ENCODE results near the gene MYOZ1. TPM values are rescaled to one million over a fixed set of nuclear protein-coding genes. Genes with fewer than 3 reads are reported as not detected.

MYOZ1 gene
- total and polyA plus RNA-seq, 2 donors (not counting 1 experiment from before 2014, with no cell fraction given), result not detected

DNA sequence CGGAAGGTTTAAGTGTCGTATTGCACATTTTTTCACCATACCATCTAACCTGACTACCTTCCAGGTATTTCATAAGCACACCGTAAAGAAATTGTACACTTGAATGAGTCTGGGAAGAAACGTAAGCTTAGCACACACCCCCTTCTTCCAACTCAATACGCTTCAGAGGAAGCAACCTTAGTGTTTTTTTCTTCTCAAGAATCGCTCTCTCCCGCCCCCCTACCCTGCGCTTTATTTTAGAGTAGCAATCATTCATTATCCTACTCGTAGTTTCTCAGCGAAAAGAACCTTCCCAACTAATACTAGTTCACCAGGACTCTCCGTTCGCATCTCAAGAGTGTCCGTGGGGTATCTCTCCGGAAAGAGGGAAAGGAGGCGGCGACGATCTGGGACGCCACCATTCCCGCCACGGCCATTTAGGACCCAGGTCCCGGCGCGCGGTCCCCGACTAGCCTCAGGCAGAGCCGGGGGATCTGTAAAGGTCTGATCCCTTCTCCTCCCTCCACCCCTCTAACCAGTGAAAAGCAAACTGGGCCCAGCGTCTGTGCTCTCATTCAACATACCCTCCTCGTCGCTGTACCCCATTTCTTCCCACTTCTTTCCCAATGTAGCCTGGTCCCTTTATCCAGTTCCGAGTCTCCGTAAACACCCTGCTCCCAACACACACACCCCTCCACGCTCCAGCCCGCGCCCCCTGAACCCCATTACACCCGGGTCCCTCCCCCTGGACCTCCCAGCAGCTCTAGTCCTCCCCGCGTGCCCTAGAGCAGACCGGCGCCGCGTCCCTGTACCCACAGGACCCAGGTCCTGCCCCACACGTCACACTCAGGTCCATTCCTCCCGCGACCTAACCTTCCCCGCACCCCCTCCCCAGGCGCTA, 16.0 kb downstream of the MYOZ1 start:
- H3K27ac Mint-ChIP-seq, result peak overlapping the region; percentile 97
- POLR2A ChIA-PET, result interaction anchor here (0.6 to 1.6 kb wide), 8 partner anchors 20 to 457 kb away, joined by 3 to 9 read pairs (median 4); partner anchors contain the start of gene MRPS16
- peak overlapping the region; percentile 98 for H3K4me3 Mint-ChIP-seq
- H3K4me3 ChIP-seq (ENCODE audit: control extremely low read depth in 1 of 5, extremely low read depth in 1 of 5, insufficient read depth in 1 of 5, low read depth in 2 of 5, low read length in 4 of 5), result peak overlapping the region; percentile 71 to 97 (median 80)
- TF ChIP-seq EZH2 (IDR thresholded peaks at IDR 0.05; ENCODE audit: borderline replicate concordance, insufficient read depth, low read depth, low read length, poor library complexity, severe bottlenecking) (no peak), CTCF (IDR thresholded peaks at IDR 0.05) (no peak)
- intact Hi-C loops (cut with micrococcal nuclease), result loop anchor here (1.0 to 10.0 kb wide), 4 partner anchors 96 to 250 kb away; partner anchors contain the start of genes CAMK2G and PPP3CB
- peak overlapping the region; percentile 90 for H3K4me2 ChIP-seq (replicated peaks; ENCODE audit: low read depth, low read length, poor library complexity, severe bottlenecking)
- peaks cover 9% of the 10 kb centered on the region for H3K79me2 ChIP-seq (ENCODE audit: control insufficient read depth, insufficient read depth, low read length)
- peak overlapping the region; percentile 42 to 92 for H3K27ac ChIP-seq (ENCODE audit: low read length in 2 of 2)
- ATAC-seq (ENCODE audit: low read depth), result peak; percentile 61
- H4K20me1 ChIP-seq (ENCODE audit: control insufficient read depth, insufficient read depth, low read length, poor library complexity, severe bottlenecking), result no peaks in the 10 kb centered on the region
- WGBS (ENCODE audit: insufficient coverage), result 0% methylated on average over 41 of the region's 46 CpGs
- H3K27me3 ChIP-seq (replicated peaks in 1 of 4; ENCODE audit: control extremely low read depth in 1 of 4, control insufficient read depth in 3 of 4, insufficient read depth in 4 of 4, low read length in 3 of 4), result no peaks in the 10 kb centered on the region
- no peaks in the 10 kb centered on the region for H3K36me3 ChIP-seq (replicated peaks in 1 of 2; ENCODE audit: control extremely low read depth in 1 of 2, control insufficient read depth in 1 of 2, extremely low read depth in 1 of 2, insufficient read depth in 2 of 2, low read length in 1 of 2)
- DNase-seq, result no peak
- H3K4me1 Mint-ChIP-seq, result peaks cover 16% of the 10 kb centered on the region
- H2AFZ ChIP-seq (ENCODE audit: insufficient read depth, low read depth, low read length, poor library complexity, severe bottlenecking), result peak overlapping the region; percentile 100
- H3K4me1 ChIP-seq (ENCODE audit: control insufficient read depth in 2 of 2, insufficient read depth in 2 of 2, low read length in 2 of 2), result peaks cover 11% of the 10 kb centered on the region in 2 donors
- no peaks in the 10 kb centered on the region for H3K9me3 Mint-ChIP-seq (ENCODE audit: insufficient read depth)
- no peaks in the 10 kb centered on the region for H3K9me3 ChIP-seq (ENCODE audit: control extremely low read depth in 1 of 3, control insufficient read depth in 2 of 3, insufficient read depth in 1 of 3, low read length in 2 of 3)
- H3K9ac ChIP-seq (ENCODE audit: low read length), result peak overlapping the region; percentile 99
- CTCF ChIA-PET, result interaction anchor here (1.2 to 1.9 kb wide), 2 partner anchors 18 to 19 kb away, joined by 4 to 6 read pairs; no protein-coding TSS in a partner anchor
- no peaks in the 10 kb centered on the region for H3K27me3 Mint-ChIP-seq

- Histone ChIP-seq H3K4me1 (ENCODE audit: control insufficient read depth in 2 of 2, insufficient read depth in 2 of 2, low read length in 2 of 2) (peaks cover 11% of the 10 kb centered on the region in 2 donors), H3K79me2 (ENCODE audit: control insufficient read depth, insufficient read depth, low read length) (peaks cover 9% of the 10 kb centered on the region), H4K20me1 (ENCODE audit: control insufficient read depth, insufficient read depth, low read length, poor library complexity, severe bottlenecking) (no peaks in the 10 kb centered on the region), H3K4me2 (replicated peaks; ENCODE audit: low read depth, low read length, poor library complexity, severe bottlenecking) (no peak overlapping the region), H3K27ac (ENCODE audit: low read length in 2 of 2) (no peak overlapping the region), H3K36me3 (replicated peaks in 1 of 2; ENCODE audit: control extremely low read depth in 1 of 2, control insufficient read depth in 1 of 2, extremely low read depth in 1 of 2, insufficient read depth in 2 of 2, low read length in 1 of 2) (no peaks in the 10 kb centered on the region), H3K4me3 (ENCODE audit: control extremely low read depth in 1 of 5, extremely low read depth in 1 of 5, insufficient read depth in 1 of 5, low read depth in 2 of 5, low read length in 4 of 5) (no peak overlapping the region), H3K9me3 (ENCODE audit: control extremely low read depth in 1 of 3, control insufficient read depth in 2 of 3, insufficient read depth in 1 of 3, low read length in 2 of 3) (no peaks in the 10 kb centered on the region), H2AFZ (ENCODE audit: insufficient read depth, low read depth, low read length, poor library complexity, severe bottlenecking) (no peak overlapping the region), H3K9ac (ENCODE audit: low read length) (no peak overlapping the region), H3K27me3 (replicated peaks in 1 of 4; ENCODE audit: control extremely low read depth in 1 of 4, control insufficient read depth in 3 of 4, insufficient read depth in 4 of 4, low read length in 3 of 4) (no peaks in the 10 kb centered on the region)
- Mint-ChIP-seq H3K27me3 (no peaks in the 10 kb centered on the region), H3K27ac (no peak overlapping the region), H3K4me3 (no peak overlapping the region), H3K4me1 (peaks cover 16% of the 10 kb centered on the region), H3K9me3 (ENCODE audit: insufficient read depth) (no peaks in the 10 kb centered on the region)
- TF ChIP-seq EZH2 (IDR thresholded peaks at IDR 0.05; ENCODE audit: borderline replicate concordance, insufficient read depth, low read depth, low read length, poor library complexity, severe bottlenecking) (no peak), CTCF (IDR thresholded peaks at IDR 0.05) (no peak)
- no peak for DNase-seq
- ATAC-seq (ENCODE audit: low read depth), result no peak
- POLR2A ChIA-PET, result no interaction called here
- 100% methylated on average over 1 of the region's 4 CpGs for WGBS (ENCODE audit: insufficient coverage)
- CTCF ChIA-PET, result interaction anchor here (1.9 kb wide), 1 partner anchor 20 kb away, joined by 6 read pairs; no protein-coding TSS in a partner anchor
- intact Hi-C loops (cut with micrococcal nuclease), result loop anchor here (10.0 kb wide), 1 partner anchor 252 kb away; the partner anchor contains the start of gene CAMK2G
These were observed 18.2 kb downstream of the MYOZ1 start for GRCh38 chr10:73623056-73623455.

Measured in B cell (primary cell).